ENCODE measurements around the gene KRTAP6-3. TPM values are rescaled to one million over a fixed set of nuclear protein-coding genes. Genes with fewer than 3 reads are reported as not detected.

Gene KRTAP6-3
- total RNA-seq, result not detected
- polyA plus RNA-seq, result not detected
- long read RNA-seq, donor 1, result 0 reads
- long read RNA-seq, donor 2, result 0 reads
- long read RNA-seq, donor 3, result 0 reads
- long read RNA-seq, donor 4, result 0 reads
- long read RNA-seq, donor 5, result 0 reads
- long read RNA-seq, donor 6, result 0 reads
- long read RNA-seq, donor 7, result 0 reads
- long read RNA-seq, donor 8, result 0 reads
- long read RNA-seq, donor 9, result 0 reads
- long read RNA-seq, donor 10, result 0 reads

GRCh38 chr21:30592140-30592539, at the start of gene KRTAP6-3:
TSS of gene KRTAP6-3 (plus strand) at chr21:30592440. CDS start at chr21:30592446, 6 bp downstream.
- Histone ChIP-seq H3K4me3 (ENCODE audit: low read length in 2 of 2) (no peak within 1 kb of the TSS), H3K27me3 (ENCODE audit: control insufficient read depth in 2 of 2, insufficient read depth in 1 of 2, low read length in 1 of 2) (no peaks in the 10 kb centered on the region), H3K4me1 (ENCODE audit: control insufficient read depth in 2 of 2, insufficient read depth in 2 of 2, low read length in 2 of 2) (no peaks in the 10 kb centered on the region), H3K9me3 (ENCODE audit: control insufficient read depth in 2 of 2, insufficient read depth in 1 of 2, low read length in 1 of 2) (peaks cover 0 to 3% of the 10 kb centered on the region in 2 donors), H3K27ac (ENCODE audit: low read depth in 1 of 2, low read length in 1 of 2) (no peak within 1 kb of the TSS), H3K36me3 (ENCODE audit: control insufficient read depth in 2 of 2, insufficient read depth in 2 of 2, low read length in 1 of 2) (no peaks in the 10 kb centered on the region)
- DNase-seq (ENCODE audit: low read depth in 6 of 9, low spot score in 9 of 9), result no peak
- 95% methylated on average over 4 of the region's 4 CpGs for WGBS

- Histone ChIP-seq H3K27me3 (ENCODE audit: control insufficient read depth in 2 of 2, insufficient read depth in 1 of 2, low read length in 1 of 2) (no peaks in the 10 kb centered on the region), H3K4me1 (ENCODE audit: control insufficient read depth in 2 of 2, insufficient read depth in 2 of 2, low read length in 2 of 2) (no peaks in the 10 kb centered on the region), H3K4me3 (ENCODE audit: low read length in 2 of 2) (no peak overlapping the region), H3K9me3 (ENCODE audit: control insufficient read depth in 2 of 2, insufficient read depth in 1 of 2, low read length in 1 of 2) (no peaks in the 10 kb centered on the region), H3K36me3 (ENCODE audit: control insufficient read depth in 2 of 2, insufficient read depth in 2 of 2, low read length in 1 of 2) (no peaks in the 10 kb centered on the region), H3K27ac (ENCODE audit: low read depth in 1 of 2, low read length in 1 of 2) (no peak overlapping the region)
- WGBS, result 71% methylated on average over 1 of the region's 1 CpG
- DNase-seq (ENCODE audit: low read depth in 6 of 9, low spot score in 9 of 9), result no peak
These were observed 39.5 kb upstream of the KRTAP6-3 start for GRCh38 chr21:30552782-30553181.

GRCh38 chr21:30555095-30555494, 37.1 kb upstream of the KRTAP6-3 start:
- H3K9me3 ChIP-seq (ENCODE audit: control insufficient read depth in 2 of 2, insufficient read depth in 1 of 2, low read length in 1 of 2), result no peaks in the 10 kb centered on the region
- no peak for DNase-seq (ENCODE audit: low read depth in 6 of 9, low spot score in 9 of 9)
- H3K27me3 ChIP-seq (ENCODE audit: control insufficient read depth in 2 of 2, insufficient read depth in 1 of 2, low read length in 1 of 2), result no peaks in the 10 kb centered on the region
- no peak overlapping the region for H3K4me3 ChIP-seq (ENCODE audit: low read length in 2 of 2)
- WGBS, result 62% methylated on average over 2 of the region's 2 CpGs
- H3K4me1 ChIP-seq (ENCODE audit: control insufficient read depth in 2 of 2, insufficient read depth in 2 of 2, low read length in 2 of 2), result no peaks in the 10 kb centered on the region
- H3K36me3 ChIP-seq (ENCODE audit: control insufficient read depth in 2 of 2, insufficient read depth in 2 of 2, low read length in 1 of 2), result no peaks in the 10 kb centered on the region
- no peak overlapping the region for H3K27ac ChIP-seq (ENCODE audit: low read depth in 1 of 2, low read length in 1 of 2)

GRCh38 chr21:30561264-30561895, 30.9 kb upstream of the KRTAP6-3 start, which contains the start of gene KRTAP19-7:
TSS of gene KRTAP19-7 (minus strand) at chr21:30561314. CDS start at chr21:30561289, 25 bp downstream.
- Histone ChIP-seq H3K27me3 (ENCODE audit: control insufficient read depth in 2 of 2, insufficient read depth in 1 of 2, low read length in 1 of 2) (no peaks in the 10 kb centered on the region), H3K36me3 (ENCODE audit: control insufficient read depth in 2 of 2, insufficient read depth in 2 of 2, low read length in 1 of 2) (no peaks in the 10 kb centered on the region), H3K27ac (ENCODE audit: low read depth in 1 of 2, low read length in 1 of 2) (no peak within 1 kb of the TSS), H3K9me3 (ENCODE audit: control insufficient read depth in 2 of 2, insufficient read depth in 1 of 2, low read length in 1 of 2) (no peaks in the 10 kb centered on the region), H3K4me1 (ENCODE audit: control insufficient read depth in 2 of 2, insufficient read depth in 2 of 2, low read length in 2 of 2) (no peaks in the 10 kb centered on the region), H3K4me3 (ENCODE audit: low read length in 2 of 2) (no peak within 1 kb of the TSS)
- 71% methylated on average over 2 of the region's 2 CpGs for WGBS
- no peak for DNase-seq (ENCODE audit: low read depth in 6 of 9, low spot score in 9 of 9)

GRCh38 chr21:30561957-30562356, 30.3 kb upstream of the KRTAP6-3 start:
- H3K36me3 ChIP-seq (ENCODE audit: control insufficient read depth in 2 of 2, insufficient read depth in 2 of 2, low read length in 1 of 2), result no peaks in the 10 kb centered on the region
- DNase-seq (ENCODE audit: low read depth in 6 of 9, low spot score in 9 of 9), result no peak
- WGBS, result 91% methylated on average over 2 of the region's 2 CpGs
- H3K27ac ChIP-seq (ENCODE audit: low read depth in 1 of 2, low read length in 1 of 2), result no peak overlapping the region
- no peaks in the 10 kb centered on the region for H3K4me1 ChIP-seq (ENCODE audit: control insufficient read depth in 2 of 2, insufficient read depth in 2 of 2, low read length in 2 of 2)
- no peaks in the 10 kb centered on the region for H3K27me3 ChIP-seq (ENCODE audit: control insufficient read depth in 2 of 2, insufficient read depth in 1 of 2, low read length in 1 of 2)
- H3K4me3 ChIP-seq (ENCODE audit: low read length in 2 of 2), result no peak overlapping the region
- no peaks in the 10 kb centered on the region for H3K9me3 ChIP-seq (ENCODE audit: control insufficient read depth in 2 of 2, insufficient read depth in 1 of 2, low read length in 1 of 2)

GRCh38 chr21:30563072-30563471, 29.2 kb upstream of the KRTAP6-3 start:
- no peaks in the 10 kb centered on the region for H3K27me3 ChIP-seq (ENCODE audit: control insufficient read depth in 2 of 2, insufficient read depth in 1 of 2, low read length in 1 of 2)
- no peak for DNase-seq (ENCODE audit: low read depth in 6 of 9, low spot score in 9 of 9)
- H3K9me3 ChIP-seq (ENCODE audit: control insufficient read depth in 2 of 2, insufficient read depth in 1 of 2, low read length in 1 of 2), result no peaks in the 10 kb centered on the region
- no peak overlapping the region for H3K4me3 ChIP-seq (ENCODE audit: low read length in 2 of 2)
- no peak overlapping the region for H3K27ac ChIP-seq (ENCODE audit: low read depth in 1 of 2, low read length in 1 of 2)
- WGBS, result 89% methylated on average over 6 of the region's 6 CpGs
- no peaks in the 10 kb centered on the region for H3K4me1 ChIP-seq (ENCODE audit: control insufficient read depth in 2 of 2, insufficient read depth in 2 of 2, low read length in 2 of 2)
- H3K36me3 ChIP-seq (ENCODE audit: control insufficient read depth in 2 of 2, insufficient read depth in 2 of 2, low read length in 1 of 2), result no peaks in the 10 kb centered on the region

- Histone ChIP-seq H3K4me3 (ENCODE audit: low read length in 2 of 2) (no peak overlapping the region), H3K9me3 (ENCODE audit: control insufficient read depth in 2 of 2, insufficient read depth in 1 of 2, low read length in 1 of 2) (no peaks in the 10 kb centered on the region), H3K27ac (ENCODE audit: low read depth in 1 of 2, low read length in 1 of 2) (no peak overlapping the region), H3K36me3 (ENCODE audit: control insufficient read depth in 2 of 2, insufficient read depth in 2 of 2, low read length in 1 of 2) (no peaks in the 10 kb centered on the region), H3K27me3 (ENCODE audit: control insufficient read depth in 2 of 2, insufficient read depth in 1 of 2, low read length in 1 of 2) (no peaks in the 10 kb centered on the region), H3K4me1 (ENCODE audit: control insufficient read depth in 2 of 2, insufficient read depth in 2 of 2, low read length in 2 of 2) (no peaks in the 10 kb centered on the region)
- WGBS, result 96% methylated on average over 2 of the region's 2 CpGs
- DNase-seq (ENCODE audit: low read depth in 6 of 9, low spot score in 9 of 9), result no peak
These were observed 28.6 kb upstream of the KRTAP6-3 start for GRCh38 chr21:30563630-30564029.

- DNase-seq (ENCODE audit: low read depth in 6 of 9, low spot score in 9 of 9), result no peak
- no peaks in the 10 kb centered on the region for H3K27me3 ChIP-seq (ENCODE audit: control insufficient read depth in 2 of 2, insufficient read depth in 1 of 2, low read length in 1 of 2)
- H3K4me3 ChIP-seq (ENCODE audit: low read length in 2 of 2), result no peak overlapping the region
- H3K9me3 ChIP-seq (ENCODE audit: control insufficient read depth in 2 of 2, insufficient read depth in 1 of 2, low read length in 1 of 2), result no peaks in the 10 kb centered on the region
- no peaks in the 10 kb centered on the region for H3K36me3 ChIP-seq (ENCODE audit: control insufficient read depth in 2 of 2, insufficient read depth in 2 of 2, low read length in 1 of 2)
- no peak overlapping the region for H3K27ac ChIP-seq (ENCODE audit: low read depth in 1 of 2, low read length in 1 of 2)
- H3K4me1 ChIP-seq (ENCODE audit: control insufficient read depth in 2 of 2, insufficient read depth in 2 of 2, low read length in 2 of 2), result no peaks in the 10 kb centered on the region
These were observed 24.6 kb upstream of the KRTAP6-3 start for GRCh38 chr21:30567617-30568016.

- H3K4me3 ChIP-seq (ENCODE audit: low read length in 2 of 2), result no peak overlapping the region
- H3K27me3 ChIP-seq (ENCODE audit: control insufficient read depth in 2 of 2, insufficient read depth in 1 of 2, low read length in 1 of 2), result no peaks in the 10 kb centered on the region
- H3K4me1 ChIP-seq (ENCODE audit: control insufficient read depth in 2 of 2, insufficient read depth in 2 of 2, low read length in 2 of 2), result no peaks in the 10 kb centered on the region
- no peaks in the 10 kb centered on the region for H3K9me3 ChIP-seq (ENCODE audit: control insufficient read depth in 2 of 2, insufficient read depth in 1 of 2, low read length in 1 of 2)
- DNase-seq (ENCODE audit: low read depth in 6 of 9, low spot score in 9 of 9), result no peak
- H3K27ac ChIP-seq (ENCODE audit: low read depth in 1 of 2, low read length in 1 of 2), result no peak overlapping the region
- no peaks in the 10 kb centered on the region for H3K36me3 ChIP-seq (ENCODE audit: control insufficient read depth in 2 of 2, insufficient read depth in 2 of 2, low read length in 1 of 2)
These were observed 14.5 kb upstream of the KRTAP6-3 start for GRCh38 chr21:30577766-30578165.
